KMS-11 (cell line): Measurements from ENCODE around the gene LRRN1.
A peak's percentile ranks its signal among the peaks of the same experiment; 100 is the strongest.

Experiments
- H2AFZ ChIP-seq: fragments of 200-600 bp; sonication (generic); 2 replicates; pipeline ENCODE4 v1.6.1; 2016; ENCODE audit warnings: antibody characterized with exemption, mixed run types, low read depth
- H3K27ac ChIP-seq: fragments of 200-600 bp; sonication (generic); 2 replicates; pipeline ENCODE4 v1.6.1; 2016; ENCODE audit warnings: mild to moderate bottlenecking, mixed run types
- H3K27me3 ChIP-seq: fragments of 200-600 bp; sonication (generic); 2 replicates; pipeline ENCODE4 v1.6.1; 2017; ENCODE audit warnings: mild to moderate bottlenecking, low read depth, mixed run types, moderate library complexity; ENCODE audit not compliant: insufficient read depth
- H3K36me3 ChIP-seq: fragments of 200-600 bp; sonication (generic); 2 replicates; pipeline ENCODE4 v1.6.1; 2017; ENCODE audit warnings: mild to moderate bottlenecking, mixed run types; ENCODE audit not compliant: insufficient read depth
- H3K4me1 ChIP-seq: fragments of 200-600 bp; sonication (generic); 2 replicates; pipeline ENCODE4 v1.6.1; 2016; ENCODE audit warnings: mild to moderate bottlenecking, low read depth, mixed run types; ENCODE audit not compliant: poor library complexity, severe bottlenecking
- H3K4me2 ChIP-seq: fragments of 200-600 bp; sonication (generic); 2 replicates; pipeline ENCODE4 v1.7.0; 2016; ENCODE audit warnings: mild to moderate bottlenecking, mixed run types
- H3K4me3 ChIP-seq: fragments of 200-600 bp; sonication (generic); IDR thresholded peaks from 2 replicates; pipeline ENCODE4 v1.6.1; 2017; ENCODE audit warnings: low read depth, low read length, mixed read lengths; ENCODE audit not compliant: insufficient read depth
- H3K79me2 ChIP-seq: fragments of 200-600 bp; sonication (generic); 2 replicates; pipeline ENCODE4 v1.6.1; 2016; ENCODE audit warnings: low read depth, mixed run types; ENCODE audit not compliant: insufficient read depth
- H3K9ac ChIP-seq: fragments of 200-600 bp; sonication (generic); 2 replicates; pipeline ENCODE4 v1.6.1; 2016; ENCODE audit warnings: mild to moderate bottlenecking, mixed run types
- H4K20me1 ChIP-seq: fragments of 200-600 bp; sonication (generic); 2 replicates; pipeline ENCODE4 v1.6.1; 2016; ENCODE audit warnings: mild to moderate bottlenecking, mixed run types; ENCODE audit not compliant: insufficient read depth
- CTCF ChIP-seq: fragments of 200-600 bp; sonication (generic); conservative IDR thresholded peaks from 2 replicates; pipeline ENCODE4 v1.6.1; 2017; ENCODE audit warnings: low read depth, mild to moderate bottlenecking, antibody characterized with exemption, low read length, moderate library complexity, mixed read lengths

LRRN1 gene

DNA sequence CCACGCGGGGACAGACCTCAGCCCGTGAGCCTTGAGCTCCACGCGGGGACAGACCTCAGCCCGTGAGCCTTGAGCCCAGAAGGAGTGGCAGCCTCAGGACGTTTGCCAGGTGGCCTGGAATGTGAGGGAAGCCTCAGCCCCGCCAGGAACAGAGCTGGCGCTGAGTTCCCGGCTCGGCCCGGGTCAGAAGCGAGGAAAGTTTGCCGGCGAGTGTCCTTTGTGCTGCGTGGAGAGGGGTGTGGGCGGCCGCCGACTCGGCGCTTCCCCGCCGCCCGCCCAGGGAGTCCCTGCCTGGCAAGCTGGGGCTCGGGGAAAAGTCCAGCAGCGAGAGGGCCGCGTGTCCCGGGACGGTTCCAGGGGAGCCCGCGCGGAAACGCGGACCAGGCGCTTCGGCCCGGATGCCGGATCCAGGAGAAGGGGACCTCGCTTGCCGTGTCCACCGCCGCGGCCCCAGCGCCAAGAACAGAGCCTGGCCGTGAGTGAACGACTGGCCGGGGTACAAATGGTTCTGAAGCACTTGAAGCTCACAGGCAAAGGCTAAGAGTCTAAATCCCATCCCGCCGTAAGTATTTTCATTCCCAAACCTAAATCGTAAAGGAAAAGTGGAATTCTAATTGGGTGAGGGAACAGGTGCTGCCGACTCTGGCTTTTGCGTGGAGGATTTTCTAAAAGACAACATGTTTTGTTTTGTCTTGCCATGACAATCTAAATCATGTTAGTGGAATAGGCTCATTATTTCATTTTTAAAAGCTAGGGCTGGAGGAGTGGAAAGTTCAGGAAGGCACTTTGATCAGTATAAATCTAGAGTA lies 1.7 kb downstream of the LRRN1 start:
- Histone ChIP-seq H3K79me2 (no peaks in the 10 kb centered on the region; the same call in 1 of the 2 replicates), H3K27ac (no peak overlapping the region; the same call in 1 of the 2 replicates), H2AFZ (peak overlapping the region; percentile 52; the same call in 1 of the 2 replicates), H3K4me2 (peak overlapping the region; percentile 71), H3K36me3 (no peaks in the 10 kb centered on the region), H3K4me3 (no peak overlapping the region), H3K9ac (peak overlapping the region; percentile 43; the same call in 1 of the 2 replicates), H3K4me1 (peaks cover 6% of the 10 kb centered on the region), H4K20me1 (no peaks in the 10 kb centered on the region), H3K27me3 (no peaks in the 10 kb centered on the region)
- TF ChIP-seq CTCF: no peak

DNA sequence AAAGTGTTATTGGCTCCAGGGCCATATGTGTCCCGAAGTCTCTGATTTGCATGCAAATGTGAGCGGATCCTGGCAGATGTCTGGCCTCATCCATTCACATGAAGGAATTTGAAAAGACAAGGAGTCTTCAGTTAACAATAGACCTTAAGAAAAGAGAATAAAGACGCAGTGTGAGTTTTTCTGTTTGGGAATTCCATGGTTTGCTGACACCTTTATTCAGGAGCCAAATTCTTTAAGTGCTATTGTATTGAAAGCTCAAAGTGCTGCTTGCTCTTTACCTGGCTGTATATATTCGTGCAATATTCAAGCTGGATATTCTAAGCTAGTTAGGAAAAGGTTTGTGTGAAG lies 2.2 kb downstream of the LRRN1 start:
- Histone ChIP-seq H4K20me1 (no peaks in the 10 kb centered on the region), H3K9ac (no peak overlapping the region), H3K4me3 (no peak overlapping the region), H2AFZ (no peak overlapping the region), H3K27ac (no peak overlapping the region), H3K27me3 (no peaks in the 10 kb centered on the region), H3K4me2 (peak overlapping the region; percentile 71), H3K4me1 (peaks cover 6% of the 10 kb centered on the region), H3K36me3 (no peaks in the 10 kb centered on the region), H3K79me2 (no peaks in the 10 kb centered on the region; the same call in 1 of the 2 replicates)
- TF ChIP-seq CTCF: no peak

GRCh38 chr3:3802046-3802445 lies 2.8 kb downstream of the LRRN1 start:
- Histone ChIP-seq H3K4me3 (no peak overlapping the region), H4K20me1 (no peaks in the 10 kb centered on the region), H3K9ac (no peak overlapping the region), H2AFZ (no peak overlapping the region), H3K36me3 (no peaks in the 10 kb centered on the region), H3K79me2 (no peaks in the 10 kb centered on the region; the same call in 1 of the 2 replicates), H3K4me1 (peaks cover 6% of the 10 kb centered on the region), H3K27me3 (no peaks in the 10 kb centered on the region), H3K27ac (no peak overlapping the region), H3K4me2 (peak overlapping the region; percentile 71; the same call in 1 of the 2 replicates)
- TF ChIP-seq CTCF: no peak

GRCh38 chr3:3804560-3804959 lies 5.3 kb downstream of the LRRN1 start:
- no peaks in the 10 kb centered on the region for H3K36me3 ChIP-seq
- no peak overlapping the region for H3K27ac ChIP-seq
- no peak overlapping the region for H3K4me3 ChIP-seq
- H3K4me2 ChIP-seq: no peak overlapping the region
- peaks cover 6% of the 10 kb centered on the region for H3K4me1 ChIP-seq
- H4K20me1 ChIP-seq: no peaks in the 10 kb centered on the region
- no peak overlapping the region for H3K9ac ChIP-seq
- TF ChIP-seq CTCF: no peak
- H3K27me3 ChIP-seq: no peaks in the 10 kb centered on the region
- no peaks in the 10 kb centered on the region; the same call in 1 of the 2 replicates for H3K79me2 ChIP-seq
- H2AFZ ChIP-seq: no peak overlapping the region
